ENCODE results near the gene TBK1. TPM values are rescaled to one million over a fixed set of nuclear protein-coding genes. Genes with fewer than 3 reads are reported as not detected.
"Not testable (repeated sequence)": the region's sequence is repeated elsewhere in the genome, so short reads cannot be mapped to it uniquely, and the experiment has no call there.

The TBK1 gene
- total and polyA plus RNA-seq, 9 of the 15 experiments (the other 6 are each of a cell fraction or from before 2014, with no cell fraction given) = 20.4 to 42.0 (median 27.8) TPM

DNA sequence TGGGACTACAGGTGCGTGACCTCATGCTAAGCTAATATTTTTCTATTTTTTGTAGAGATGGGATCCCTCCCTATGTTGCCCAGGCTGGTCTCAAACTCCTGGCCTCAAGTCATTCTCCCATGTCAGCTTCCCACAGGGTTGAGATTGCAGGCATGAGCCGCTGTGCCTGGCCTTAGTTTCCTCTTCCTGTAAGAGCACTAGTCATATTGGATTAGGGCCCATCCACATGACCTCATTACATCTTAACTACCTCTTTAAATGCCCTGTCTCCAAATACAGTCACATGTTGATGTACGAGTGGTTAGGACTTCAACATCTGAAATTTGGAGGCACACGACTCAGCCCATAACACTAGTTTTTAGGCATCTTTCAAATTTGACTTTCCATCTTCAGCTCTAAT lies 86.2 kb downstream of the TBK1 start:
- Histone ChIP-seq H4K20me1 (replicated peaks; ENCODE audit: control insufficient read depth, insufficient read depth, low read length) (no peaks in the 10 kb centered on the region), H3K79me2 (ENCODE audit: control insufficient read depth, insufficient read depth, low read length) (no peaks in the 10 kb centered on the region), H3K27ac (ENCODE audit: extremely low read depth, low read depth, low read length) (no peak overlapping the region), H3K27me3 (ENCODE audit: control insufficient read depth in 2 of 2, insufficient read depth in 2 of 2, low read length in 2 of 2) (peaks cover 9 to 19% of the 10 kb centered on the region in 2 experiments), H3K9me1 (ENCODE audit: control insufficient read depth, insufficient read depth, low read length) (no peaks in the 10 kb centered on the region), H3K9me3 (replicated peaks; ENCODE audit: control insufficient read depth, insufficient read depth, low read depth, low read length) (no peaks in the 10 kb centered on the region), H2AFZ (ENCODE audit: low read depth, low read length) (no peak overlapping the region), H3K4me2 (ENCODE audit: insufficient read depth, low read length) (no peak overlapping the region), H3K4me1 (replicated peaks in 1 of 2; ENCODE audit: control insufficient read depth in 2 of 2, insufficient read depth in 2 of 2, low read length in 2 of 2) (no peaks in the 10 kb centered on the region; a peak in 2 of 5 replicates), H3K9ac (ENCODE audit: insufficient read depth in 1 of 2, low read depth in 2 of 2, low read length in 2 of 2) (no peak overlapping the region), H3K4me3 (no peak overlapping the region), H3K36me3 (ENCODE audit: control insufficient read depth, insufficient read depth, low read length) (no peaks in the 10 kb centered on the region)
- ATAC-seq = no peak
- intact Hi-C loops (cut with micrococcal nuclease) (no loop called here), in situ Hi-C loops (cut with MboI) (no loop called here)
- no peak for TF ChIP-seq ETV1 (tag; conservative IDR thresholded peaks at IDR 0.05; ENCODE audit: low read depth)
- WGBS (ENCODE audit: insufficient coverage, low coverage, missing lambda C conversion rate) = 6% methylated on average over 4 of the region's 4 CpGs
- no peak for FAIRE-seq
- CTCF ChIA-PET (ENCODE audit: low intra/inter-chr PET ratio) = no interaction called here
- DNase-seq (ENCODE audit: extremely low read depth in 1 of 4, low spot score in 3 of 4) = no peak
- POLR2A ChIA-PET = interaction anchor here (0.6 to 1.4 kb wide), 4 partner anchors 9 to 265 kb away, joined by 3 to 4 read pairs (median 4); no protein-coding TSS in a partner anchor
- BruUV-seq (replicated peaks) = no TSS peak

- H3K36me3 ChIP-seq (ENCODE audit: control insufficient read depth, insufficient read depth, low read length); H3K79me2 ChIP-seq (ENCODE audit: control insufficient read depth, insufficient read depth, low read length); CTCF ChIA-PET (ENCODE audit: low intra/inter-chr PET ratio); H3K4me2 ChIP-seq (ENCODE audit: insufficient read depth, low read length); BruUV-seq (replicated peaks); ATAC-seq; H3K27ac ChIP-seq (ENCODE audit: extremely low read depth, low read depth, low read length); H3K4me3 ChIP-seq; H3K4me1 ChIP-seq (replicated peaks in 1 of 2; ENCODE audit: control insufficient read depth in 2 of 2, insufficient read depth in 2 of 2, low read length in 2 of 2); intact Hi-C loops (cut with micrococcal nuclease); H3K9me3 ChIP-seq (replicated peaks; ENCODE audit: control insufficient read depth, insufficient read depth, low read depth, low read length); H2AFZ ChIP-seq (ENCODE audit: low read depth, low read length); FAIRE-seq; H3K9ac ChIP-seq (ENCODE audit: insufficient read depth in 1 of 2, low read depth in 2 of 2, low read length in 2 of 2); POLR2A ChIA-PET; H4K20me1 ChIP-seq (replicated peaks; ENCODE audit: control insufficient read depth, insufficient read depth, low read length); H3K9me1 ChIP-seq (ENCODE audit: control insufficient read depth, insufficient read depth, low read length); DNase-seq (ENCODE audit: extremely low read depth in 1 of 4, low spot score in 3 of 4): not testable (repeated sequence)
- H3K27me3 ChIP-seq (ENCODE audit: control insufficient read depth in 2 of 2, insufficient read depth in 2 of 2, low read length in 2 of 2) = peaks cover 16 to 31% of the 10 kb centered on the region in 2 experiments
- WGBS (ENCODE audit: insufficient coverage, low coverage, missing lambda C conversion rate) = 33% methylated on average over 18 of the region's 24 CpGs
- in situ Hi-C loops (cut with MboI) = loop anchor here (10.0 kb wide), 1 partner anchor 252 kb away; no protein-coding TSS in a partner anchor
These were observed 90.6 kb downstream of the TBK1 start for GRCh38 chr12:64542409-64543047.
